KOPT-K1 (cell line): ENCODE measurements around the gene JAKMIP1.

ENCODE experiments used
- H3K27ac ChIP-seq: fragments of 200-600 bp; sonication (generic); 2 replicates; pipeline ENCODE4 v1.5.1; 2016; ENCODE audit warnings: antibody characterized with exemption, mild to moderate bottlenecking, low read depth, low read length; ENCODE audit not compliant: poor library complexity, severe bottlenecking
- H3K36me3 ChIP-seq: fragments of 200-600 bp; sonication (generic); 2 replicates; pipeline ENCODE4 v1.5.1; 2017; ENCODE audit warnings: antibody characterized with exemption, mild to moderate bottlenecking, low read length, moderate library complexity; ENCODE audit not compliant: insufficient read depth
- H3K9me3 ChIP-seq: fragments of 200-600 bp; sonication (generic); 2 replicates; pipeline ENCODE4 v1.5.1; 2017; ENCODE audit warnings: antibody characterized with exemption, low read length, mild to moderate bottlenecking; ENCODE audit not compliant: insufficient read depth, poor library complexity, severe bottlenecking

The JAKMIP1 gene

GRCh38 chr4:6137747-6138135 lies 62.6 kb downstream of the JAKMIP1 start:
- H3K9me3 ChIP-seq = no peaks in the 10 kb centered on the region
- H3K27ac ChIP-seq = no peak overlapping the region
- H3K36me3 ChIP-seq = peaks cover 51% of the 10 kb centered on the region

GRCh38 chr4:6137027-6137746 lies 63.2 kb downstream of the JAKMIP1 start:
- Histone ChIP-seq H3K9me3 (no peaks in the 10 kb centered on the region), H3K27ac (no peak overlapping the region), H3K36me3 (peaks cover 47% of the 10 kb centered on the region)

GRCh38 chr4:6134612-6135220 lies 65.6 kb downstream of the JAKMIP1 start:
- H3K27ac ChIP-seq = peak overlapping the region; percentile 41
- peaks cover 30% of the 10 kb centered on the region for H3K36me3 ChIP-seq
- H3K9me3 ChIP-seq = no peaks in the 10 kb centered on the region

- H3K36me3 ChIP-seq = peaks cover 27% of the 10 kb centered on the region
- no peaks in the 10 kb centered on the region for H3K9me3 ChIP-seq
- H3K27ac ChIP-seq = no peak overlapping the region
These were observed 67.6 kb downstream of the JAKMIP1 start for GRCh38 chr4:6132716-6133115.

GRCh38 chr4:6128221-6128850 lies 72.0 kb downstream of the JAKMIP1 start:
- peaks cover 14% of the 10 kb centered on the region for H3K36me3 ChIP-seq

GRCh38 chr4:6126971-6127745 lies 73.2 kb downstream of the JAKMIP1 start:
- H3K27ac ChIP-seq = no peak overlapping the region
- H3K9me3 ChIP-seq = no peaks in the 10 kb centered on the region
- peaks cover 14% of the 10 kb centered on the region for H3K36me3 ChIP-seq

More at GRCh38 chr4:6128221-6128850, 72.0 kb downstream of the JAKMIP1 start:
- H3K27ac ChIP-seq = no peak overlapping the region
- H3K9me3 ChIP-seq = no peaks in the 10 kb centered on the region

- Histone ChIP-seq H3K27ac (no peak overlapping the region), H3K9me3 (no peaks in the 10 kb centered on the region), H3K36me3 (peaks cover 25% of the 10 kb centered on the region)
These were observed 75.2 kb downstream of the JAKMIP1 start for GRCh38 chr4:6125103-6125651.

- Histone ChIP-seq H3K36me3 (peaks cover 23% of the 10 kb centered on the region), H3K27ac (no peak overlapping the region), H3K9me3 (no peaks in the 10 kb centered on the region)
These were observed 75.8 kb downstream of the JAKMIP1 start for GRCh38 chr4:6124386-6125102.

- peaks cover 21% of the 10 kb centered on the region for H3K36me3 ChIP-seq
- H3K9me3 ChIP-seq = no peaks in the 10 kb centered on the region
- no peak overlapping the region for H3K27ac ChIP-seq
These were observed 76.4 kb downstream of the JAKMIP1 start for GRCh38 chr4:6123976-6124375.

- Histone ChIP-seq H3K27ac (no peak overlapping the region), H3K9me3 (no peaks in the 10 kb centered on the region), H3K36me3 (peaks cover 21% of the 10 kb centered on the region; the same call in 1 of the 2 replicates)
These were observed 76.8 kb downstream of the JAKMIP1 start for GRCh38 chr4:6123541-6123940.

- Histone ChIP-seq H3K36me3 (peaks cover 24% of the 10 kb centered on the region; the same call in 1 of the 2 replicates), H3K9me3 (no peaks in the 10 kb centered on the region), H3K27ac (no peak overlapping the region)
These were observed 77.2 kb downstream of the JAKMIP1 start for GRCh38 chr4:6123116-6123515.

GRCh38 chr4:6122496-6122895 lies 77.9 kb downstream of the JAKMIP1 start:
- H3K27ac ChIP-seq = no peak overlapping the region
- H3K36me3 ChIP-seq = peaks cover 25% of the 10 kb centered on the region; the same call in 1 of the 2 replicates
- no peaks in the 10 kb centered on the region for H3K9me3 ChIP-seq

- Histone ChIP-seq H3K9me3 (no peaks in the 10 kb centered on the region), H3K27ac (no peak overlapping the region), H3K36me3 (peaks cover 26% of the 10 kb centered on the region; the same call in 1 of the 2 replicates)
These were observed 78.4 kb downstream of the JAKMIP1 start for GRCh38 chr4:6121941-6122340.

- Histone ChIP-seq H3K9me3 (no peaks in the 10 kb centered on the region), H3K36me3 (peaks cover 31% of the 10 kb centered on the region; the same call in 1 of the 2 replicates), H3K27ac (no peak overlapping the region)
These were observed 79.0 kb downstream of the JAKMIP1 start for GRCh38 chr4:6121276-6121850.
